ENCODE measurements around the gene GCG.

GCG gene

DNA sequence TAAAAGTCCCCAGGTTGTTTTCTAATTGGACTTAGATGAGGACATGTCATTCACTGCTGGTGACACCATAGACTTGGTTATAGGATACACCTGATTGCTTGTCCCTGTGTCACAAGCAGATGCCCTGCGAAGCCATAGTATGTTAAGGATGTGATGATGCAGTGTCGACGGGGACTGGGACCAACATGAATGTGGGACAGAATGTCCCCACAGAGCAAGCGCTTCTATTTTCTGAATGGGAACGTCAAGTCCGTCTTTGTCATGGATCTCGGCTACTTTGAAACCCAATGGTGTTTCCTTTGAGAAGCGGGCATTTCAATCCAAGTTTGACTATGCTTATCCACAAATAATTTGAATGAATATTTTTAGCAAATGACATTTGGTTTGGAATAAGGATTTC lies 2.1 kb downstream of the GCG start:
- DNase-seq (ENCODE audit: low read depth in 2 of 2) = no peak

DNA sequence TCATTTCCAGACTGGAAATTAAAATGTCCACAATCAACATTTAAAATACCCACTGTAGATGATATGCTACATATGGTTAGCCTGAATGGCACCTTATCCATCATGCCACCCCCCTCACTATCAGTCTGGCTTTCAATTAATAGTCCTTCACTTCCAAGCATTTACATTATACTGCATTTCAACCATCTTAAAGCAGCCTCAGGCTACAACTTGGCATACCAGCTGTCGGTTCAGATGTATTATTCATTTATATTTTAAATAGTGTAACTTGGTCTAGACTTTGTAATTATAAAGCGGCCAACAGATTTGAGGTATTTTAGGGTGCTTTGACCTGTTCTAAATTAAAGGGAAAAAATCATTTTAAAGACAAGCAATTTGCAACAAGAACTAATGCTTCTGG lies 2.6 kb downstream of the GCG start:
- no peak for DNase-seq (ENCODE audit: low read depth in 2 of 2)

DNA sequence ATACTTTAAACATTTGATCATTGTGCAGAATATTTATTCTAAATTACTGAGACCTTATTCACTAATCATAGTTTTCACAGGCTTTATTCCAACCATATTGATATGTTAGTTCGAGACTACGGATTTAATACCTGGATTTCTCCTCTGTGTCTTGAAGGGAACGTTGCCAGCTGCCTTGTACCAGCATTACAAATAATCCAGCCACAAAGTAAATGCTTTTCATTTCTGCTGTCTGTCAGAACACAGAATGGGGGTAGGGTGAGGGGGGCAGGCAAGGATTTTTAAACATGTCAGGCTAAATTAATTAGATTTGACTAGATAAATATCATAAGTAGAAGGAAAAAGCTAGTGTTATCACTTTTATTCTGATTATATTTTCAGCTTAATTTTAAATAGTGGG lies 3.1 kb downstream of the GCG start:
- no peak for DNase-seq (ENCODE audit: low read depth in 2 of 2)

DNA sequence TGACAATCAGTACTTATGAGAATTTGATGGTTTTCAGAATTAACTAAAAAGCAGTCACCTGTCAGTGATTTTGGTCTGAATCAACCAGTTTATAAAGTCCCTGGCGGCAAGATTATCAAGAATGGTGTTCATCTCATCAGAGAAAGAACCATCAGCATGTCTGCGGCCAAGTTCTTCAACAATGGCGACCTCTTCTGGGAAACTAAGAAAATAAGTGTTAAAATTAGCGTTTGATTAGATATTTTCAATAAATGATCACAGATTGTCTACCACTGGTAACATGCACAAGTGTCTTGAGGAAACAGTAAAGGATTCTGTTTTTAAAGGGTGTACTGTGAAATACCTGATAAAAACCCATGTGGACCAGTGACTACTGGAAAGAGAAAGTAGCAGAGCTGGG lies 8.1 kb downstream of the GCG start:
- DNase-seq (ENCODE audit: low read depth in 2 of 2) = no peak

DNA sequence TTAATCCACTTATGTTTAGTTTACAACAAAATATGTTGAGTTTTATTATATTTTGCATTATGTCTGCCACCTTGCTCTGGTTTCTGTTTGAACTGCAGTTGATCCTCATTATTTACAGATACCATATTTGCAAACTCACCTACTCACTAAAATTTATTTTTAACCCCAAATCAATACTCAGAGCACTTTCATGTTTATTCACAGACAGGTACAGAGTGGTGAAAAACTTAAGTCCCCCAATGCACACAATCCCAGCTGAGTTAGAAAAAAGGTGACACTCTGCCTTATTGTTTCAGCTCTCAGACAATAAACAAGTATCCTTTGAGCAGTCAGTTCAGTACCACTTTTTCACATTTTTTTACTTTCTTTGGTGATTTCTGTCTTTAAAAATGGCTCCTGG lies 13.7 kb downstream of the GCG start:
- DNase-seq (ENCODE audit: low read depth in 2 of 2) = no peak

DNA sequence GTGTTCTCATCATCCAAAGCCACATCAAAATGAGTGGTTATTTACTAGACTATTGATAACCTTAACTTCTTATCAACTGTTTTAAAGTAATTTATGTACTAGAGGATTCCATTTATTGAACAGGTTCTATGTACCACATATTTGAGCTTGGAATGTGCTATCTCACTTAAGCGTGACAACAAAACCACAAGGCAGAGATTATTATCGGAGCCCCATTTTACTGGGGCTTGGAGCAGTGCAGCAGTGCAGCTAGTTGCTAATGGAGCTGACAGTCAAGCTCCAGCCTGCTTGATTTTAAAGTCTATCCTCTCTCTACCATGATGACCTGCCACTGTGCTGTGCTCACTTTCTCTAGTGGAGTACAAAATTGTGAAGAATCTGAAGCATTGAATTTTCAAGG lies 24.6 kb downstream of the GCG start:
- DNase-seq (ENCODE audit: low read depth in 2 of 2) = no peak

DNA sequence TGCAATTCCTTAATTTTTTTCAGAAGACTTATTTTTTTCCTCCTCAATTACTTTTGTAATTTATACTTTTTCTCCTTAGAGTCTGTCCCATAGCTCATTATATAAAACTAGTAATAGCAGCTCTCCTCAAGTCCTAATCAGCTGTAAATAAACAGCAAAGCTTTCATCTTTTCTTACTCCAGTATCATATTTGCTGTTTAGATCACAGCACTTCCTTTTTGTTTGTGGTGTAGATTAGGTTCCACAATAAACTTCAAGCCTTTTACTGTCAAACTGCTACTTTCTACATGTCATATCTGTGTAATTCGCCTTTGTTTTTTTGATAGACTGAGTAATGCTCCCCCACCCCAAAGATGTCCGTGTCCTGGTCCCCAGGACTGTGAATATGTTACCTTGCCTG lies 25.5 kb downstream of the GCG start:
- no peak for DNase-seq (ENCODE audit: low read depth in 2 of 2)

DNA sequence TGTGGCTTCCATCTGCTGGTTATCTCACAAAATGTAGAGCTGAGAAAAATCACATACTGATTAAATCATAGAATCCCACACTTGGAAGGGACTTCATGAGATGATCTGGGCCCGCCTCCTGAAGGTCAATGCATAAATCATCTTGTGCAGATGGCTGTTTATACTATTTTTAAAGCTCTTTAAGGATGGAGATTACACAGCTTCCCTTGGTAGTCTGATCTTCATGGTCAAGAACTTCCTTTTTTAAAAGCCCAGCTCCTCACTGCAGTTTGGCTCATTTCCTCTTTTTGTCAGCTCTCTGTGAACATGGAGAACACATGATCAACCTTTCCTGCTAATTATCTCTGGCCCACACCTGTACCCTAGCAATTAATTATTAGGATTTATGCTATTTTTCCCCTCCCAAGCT lies 25.9 kb downstream of the GCG start:
- no peak for DNase-seq (ENCODE audit: low read depth in 2 of 2)

DNA sequence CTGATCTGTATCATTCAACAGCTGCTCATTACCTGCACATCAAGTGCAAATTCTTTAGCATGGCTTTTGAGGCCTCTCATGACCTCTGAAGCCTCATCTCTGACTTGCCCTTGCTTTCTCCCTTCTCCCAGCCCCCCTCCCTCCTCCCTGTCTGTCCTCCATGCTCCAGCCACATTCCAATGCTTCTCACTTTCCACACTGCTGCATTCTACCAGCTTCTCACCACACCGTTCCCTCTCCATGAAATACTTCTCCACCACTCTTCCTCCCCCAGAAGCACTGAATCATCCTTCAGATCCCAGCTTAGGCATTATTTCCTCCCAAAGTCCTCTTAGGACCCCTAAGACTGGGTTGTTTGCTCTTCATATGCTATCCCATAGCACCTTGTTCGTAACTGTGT lies 26.9 kb downstream of the GCG start:
- DNase-seq (ENCODE audit: low read depth in 2 of 2) = no peak

DNA sequence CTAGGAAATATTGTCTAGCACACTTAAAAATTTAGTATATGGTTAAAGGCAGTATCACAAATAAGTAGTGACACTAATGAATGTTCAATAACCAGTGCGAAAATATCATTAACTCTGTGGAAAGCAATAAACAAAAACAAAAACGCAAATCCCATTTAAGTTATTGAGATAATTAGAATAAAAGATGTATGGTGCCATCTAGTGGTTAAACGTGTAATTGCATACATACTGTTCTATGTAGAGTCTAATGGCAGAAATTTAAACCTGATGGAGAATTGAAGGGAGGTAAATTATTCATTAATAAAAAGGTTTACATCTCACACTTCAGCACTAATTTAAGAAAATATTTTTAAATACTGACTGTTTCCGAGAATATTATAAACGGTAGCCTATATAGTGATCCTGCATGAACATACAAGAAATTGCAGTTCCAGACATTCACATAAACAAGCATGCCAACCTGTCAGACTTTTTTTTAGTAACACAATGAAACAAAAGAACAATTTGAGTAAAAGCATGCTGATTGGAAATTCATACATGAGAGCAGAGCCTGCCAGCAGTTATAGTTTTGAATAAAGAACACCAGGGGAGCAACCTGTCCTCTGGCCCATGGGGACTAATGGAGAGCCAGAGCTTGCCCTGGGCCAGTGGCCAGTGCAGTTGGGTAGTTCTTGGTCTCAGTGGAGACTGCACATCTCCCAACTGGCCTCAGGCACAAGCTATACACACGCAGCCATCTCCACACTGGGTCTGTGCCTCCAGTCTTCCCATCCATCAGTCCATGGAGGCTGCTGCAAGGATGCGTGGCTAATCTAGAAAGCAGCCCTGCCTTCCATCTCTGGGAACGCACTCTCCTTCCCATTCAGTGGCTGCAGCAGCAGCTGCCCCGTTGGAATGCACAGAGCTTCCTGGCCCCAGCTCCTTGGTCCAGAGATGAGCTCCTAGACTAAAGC lies 28.0 kb downstream of the GCG start:
- DNase-seq (ENCODE audit: low read depth in 2 of 2) = no peak

DNA sequence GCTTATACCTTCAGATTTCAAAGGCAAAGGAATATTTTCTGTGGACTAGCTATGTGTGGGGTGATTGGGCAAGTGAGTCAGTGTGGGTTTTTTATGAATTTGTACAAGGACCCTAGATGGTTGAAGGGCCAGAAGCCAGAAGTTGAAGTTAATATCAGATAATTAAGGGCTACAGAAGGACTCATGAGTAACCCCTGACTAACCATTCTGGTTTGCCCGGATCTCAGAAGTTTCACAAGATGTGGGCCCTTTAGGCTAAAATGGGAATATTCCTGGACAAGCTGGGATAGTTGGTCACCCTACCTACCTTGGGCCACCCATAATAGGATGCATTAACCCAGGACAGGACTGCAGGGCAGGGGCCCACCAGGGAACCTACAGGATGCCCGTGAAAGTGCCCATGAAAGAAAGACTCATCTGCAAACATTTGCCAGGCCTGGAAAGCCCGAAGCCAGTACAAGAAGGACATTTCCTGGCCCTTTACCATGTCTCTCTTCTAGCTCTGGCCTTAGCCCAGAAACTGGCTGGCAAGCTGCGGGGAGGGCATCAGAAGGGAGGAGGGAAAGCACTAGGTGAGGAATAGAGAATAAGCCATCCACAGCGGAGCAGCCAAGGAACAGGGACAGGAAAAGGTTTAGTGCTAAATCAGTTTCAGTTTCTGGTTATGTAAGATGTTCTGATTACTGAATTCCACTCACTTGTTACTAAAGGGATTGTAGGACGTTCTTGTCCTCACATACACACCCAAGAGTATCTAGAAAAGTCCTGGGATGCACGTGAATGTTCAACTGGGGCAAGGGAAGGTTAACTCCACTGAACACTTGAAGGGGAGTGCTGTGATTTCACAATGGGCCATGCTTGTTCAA lies 33.6 kb downstream of the GCG start:
- DNase-seq (ENCODE audit: low read depth in 2 of 2) = no peak

DNA sequence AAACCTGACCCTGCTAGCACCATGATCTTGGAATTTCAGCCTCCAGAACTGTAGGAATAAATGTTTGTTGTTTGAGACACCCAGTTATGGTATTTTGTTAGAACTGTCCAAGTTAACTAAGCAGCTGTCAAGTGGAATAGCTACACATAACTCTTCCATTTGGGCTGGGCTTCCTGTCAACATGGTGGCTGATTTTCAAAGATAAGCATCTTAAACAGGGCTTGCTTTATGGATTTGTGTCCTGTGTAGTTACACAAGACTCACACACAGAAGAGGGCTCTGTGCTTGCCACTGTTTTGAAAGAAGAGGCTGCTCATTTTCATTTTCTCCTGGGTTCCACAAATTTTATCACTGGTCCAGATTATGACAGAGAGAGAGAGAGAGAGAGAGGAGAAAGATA lies 35.7 kb downstream of the GCG start:
- no peak for DNase-seq (ENCODE audit: low read depth in 2 of 2)

DNA sequence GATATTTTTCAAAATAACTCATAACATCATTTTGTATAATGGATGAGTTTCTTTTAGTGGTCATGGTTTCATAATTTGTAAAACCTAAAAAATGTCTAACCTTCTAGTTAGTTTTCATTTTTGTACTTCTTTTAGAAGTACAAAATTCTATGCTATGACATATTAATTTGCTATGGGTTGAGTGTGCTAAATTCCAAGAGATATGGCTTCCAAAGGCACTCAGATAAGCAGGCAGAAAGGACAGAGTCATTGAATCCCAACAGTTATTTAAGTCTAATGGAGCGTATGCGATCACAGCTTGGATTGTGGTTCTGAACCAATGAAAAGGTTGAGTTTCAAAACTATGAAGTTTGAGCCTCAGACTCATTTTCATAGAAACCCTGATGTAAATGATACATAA lies 37.0 kb downstream of the GCG start:
- DNase-seq (ENCODE audit: low read depth in 2 of 2) = no peak

DNA sequence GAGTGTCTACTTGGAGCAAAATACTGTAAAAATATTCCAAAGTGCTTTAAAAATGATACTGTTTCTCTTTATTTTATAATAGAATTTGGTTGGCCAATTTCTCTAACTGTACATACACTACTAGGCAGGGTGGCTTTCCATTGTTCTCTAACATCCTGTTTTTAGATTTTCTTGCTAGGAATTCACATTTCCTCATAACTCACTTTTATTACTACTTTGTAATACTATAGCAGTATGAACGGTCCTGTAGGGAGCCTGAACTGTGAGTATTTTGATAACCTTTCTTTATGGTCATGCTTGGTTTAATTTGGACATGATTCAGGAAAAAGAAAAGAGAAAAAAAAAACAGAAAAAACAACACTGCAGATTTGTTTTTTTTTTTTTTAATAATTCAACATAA lies 37.8 kb downstream of the GCG start:
- no peak for DNase-seq (ENCODE audit: low read depth in 2 of 2)

DNA sequence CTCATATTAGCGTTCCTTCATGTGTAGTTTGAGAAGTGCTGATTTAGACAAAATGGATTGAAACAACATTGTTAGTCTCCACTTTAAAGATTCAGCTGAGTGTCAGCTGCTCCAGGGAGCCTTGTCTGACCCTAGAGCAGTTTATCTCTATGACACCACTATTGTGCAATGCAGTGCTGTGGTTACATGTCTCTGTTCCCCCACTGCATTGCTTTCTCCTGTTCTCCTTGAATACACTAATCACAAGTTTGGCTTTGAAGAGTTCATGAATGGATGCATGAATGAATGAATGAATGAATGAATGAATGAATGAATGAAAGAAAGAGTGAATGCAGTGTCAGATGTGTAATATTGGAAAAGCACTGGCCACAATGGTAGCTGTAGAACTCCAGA lies 38.3 kb downstream of the GCG start:
- no peak for DNase-seq (ENCODE audit: low read depth in 2 of 2)

DNA sequence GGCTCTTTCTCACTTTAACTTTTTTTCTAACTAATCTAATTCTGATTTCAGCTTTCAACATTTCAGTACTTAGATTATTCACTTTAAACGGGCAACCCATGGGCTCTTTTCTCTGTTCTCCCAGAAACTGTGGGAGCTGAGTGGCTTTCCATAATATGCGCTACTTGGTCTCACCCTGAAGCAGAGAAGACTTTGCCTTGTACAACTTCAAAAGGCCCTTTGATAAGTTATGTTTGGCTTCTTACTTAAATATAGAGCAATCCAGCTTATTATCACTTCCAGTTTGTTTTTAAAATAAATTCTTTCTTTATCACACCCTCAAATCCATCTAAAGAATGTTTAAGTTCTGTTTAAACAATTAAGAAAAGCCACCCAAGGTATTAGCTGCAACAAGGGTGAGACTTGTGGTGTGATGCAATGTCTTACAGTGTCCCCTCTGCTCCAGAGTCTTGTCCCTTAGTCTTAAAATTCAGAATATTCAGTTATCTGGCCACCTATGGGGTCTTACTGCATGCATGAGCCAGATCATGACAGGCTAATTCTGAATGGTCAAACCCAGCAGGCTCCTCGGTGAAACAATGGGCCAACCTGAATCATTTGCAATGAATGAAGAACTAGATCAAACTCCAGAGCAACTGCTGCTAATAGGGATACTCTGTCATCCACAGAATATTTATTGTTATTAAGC lies 38.8 kb downstream of the GCG start:
- no peak for DNase-seq (ENCODE audit: low read depth in 2 of 2)

DNA sequence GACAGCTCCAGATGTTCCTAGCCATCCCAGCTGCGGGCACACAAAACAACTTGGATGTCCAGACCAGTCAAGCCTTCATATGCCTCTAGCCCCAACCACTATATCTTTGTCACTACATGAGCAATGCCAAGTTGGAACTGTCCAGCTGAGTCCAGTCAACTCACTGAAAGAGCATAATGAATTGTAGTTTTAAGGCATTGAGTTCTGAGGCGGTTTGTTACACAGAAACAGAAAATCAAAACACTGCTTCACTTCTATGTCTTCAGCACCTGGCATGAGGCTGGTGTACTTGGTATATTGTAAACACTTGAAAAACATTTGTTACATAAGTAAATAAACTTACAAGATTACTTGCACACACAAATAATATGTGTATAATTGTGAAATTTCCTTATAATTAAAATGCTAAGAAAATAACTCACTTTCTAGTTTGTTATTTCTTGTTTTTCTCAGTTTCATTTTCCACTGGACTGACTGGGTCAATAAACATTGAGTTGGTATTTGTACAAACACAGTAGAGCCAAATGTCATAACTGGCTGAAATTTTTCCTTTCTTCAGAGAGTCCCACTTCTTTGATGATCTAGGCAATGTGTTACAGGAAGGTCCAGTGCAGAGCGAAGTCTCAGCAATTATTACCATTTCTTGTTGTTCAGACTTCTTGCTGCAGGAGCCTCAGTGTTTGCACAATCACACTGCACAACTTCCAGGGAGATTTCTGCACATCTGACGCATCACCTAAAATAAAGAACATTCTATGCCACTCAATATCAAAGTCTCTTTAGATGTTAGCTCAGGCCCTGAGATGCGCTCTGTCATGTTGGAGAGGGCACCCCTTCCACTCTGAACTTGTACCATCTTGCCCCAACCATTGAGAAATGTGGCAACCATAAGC lies 39.8 kb downstream of the GCG start:
- no peak for DNase-seq (ENCODE audit: low read depth in 2 of 2)

DNA sequence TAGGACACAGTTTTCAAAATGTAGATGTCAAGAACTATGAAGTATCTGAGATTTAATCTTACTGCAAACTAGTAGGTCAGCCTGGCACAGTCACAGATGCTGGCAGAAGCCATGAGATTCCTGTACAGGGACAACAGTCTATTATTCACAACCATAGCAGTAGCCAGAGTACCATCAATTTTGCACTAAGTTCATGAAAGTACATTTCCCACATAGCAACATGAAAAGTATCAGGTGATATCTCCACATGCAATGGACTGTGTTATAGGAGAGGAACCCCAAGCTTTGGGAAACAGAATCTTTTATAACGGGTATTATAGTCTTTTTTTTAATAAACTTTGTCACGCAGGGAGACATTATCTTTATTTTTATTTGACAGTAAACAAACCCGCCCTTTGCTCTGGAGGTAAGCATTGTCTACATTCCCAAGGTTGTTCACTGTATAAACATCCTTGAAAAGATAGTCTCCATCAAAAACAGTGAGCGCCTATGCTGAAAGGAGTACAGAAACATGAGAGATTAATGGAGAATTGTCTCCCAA lies 44.6 kb downstream of the GCG start:
- no peak for DNase-seq (ENCODE audit: low read depth in 2 of 2)

DNA sequence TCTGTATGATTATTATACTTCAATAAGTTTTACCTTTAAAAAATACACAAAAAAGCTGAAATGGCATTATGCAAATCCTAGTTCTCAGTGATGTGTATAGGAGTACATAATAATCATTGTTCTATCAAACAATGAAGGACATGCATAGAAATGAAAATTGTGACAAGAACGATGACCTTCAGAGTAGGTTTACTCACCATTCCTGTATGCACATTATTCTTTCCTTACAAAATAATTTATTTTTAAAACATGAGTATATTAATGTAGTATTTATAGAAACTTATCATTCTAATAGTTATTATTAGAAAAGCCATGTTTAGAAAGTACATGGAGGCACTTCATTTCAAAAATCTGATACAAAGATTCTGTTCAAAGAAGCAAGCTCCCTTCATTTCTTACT lies 45.3 kb downstream of the GCG start:
- no peak for DNase-seq (ENCODE audit: low read depth in 2 of 2)

DNA sequence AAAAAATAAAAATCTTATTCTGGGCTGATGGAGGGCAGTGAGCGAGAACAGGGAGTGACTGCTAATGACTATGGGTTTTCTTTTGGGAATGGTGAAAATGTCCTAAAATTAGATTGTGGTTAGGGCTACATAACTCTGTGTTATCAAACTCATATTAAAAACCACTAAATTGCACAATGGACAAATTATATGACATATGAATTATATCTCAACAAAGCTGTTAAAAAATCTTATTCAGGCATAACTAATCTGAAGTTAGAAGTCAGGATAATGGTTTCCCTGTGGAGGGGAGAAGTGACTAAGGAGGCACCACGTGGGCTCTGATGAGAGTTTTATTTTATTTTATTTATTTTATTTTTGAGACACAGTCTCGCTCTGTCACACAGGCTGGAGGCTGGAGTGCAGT lies 45.9 kb downstream of the GCG start:
- DNase-seq (ENCODE audit: low read depth in 2 of 2) = no peak

DNA sequence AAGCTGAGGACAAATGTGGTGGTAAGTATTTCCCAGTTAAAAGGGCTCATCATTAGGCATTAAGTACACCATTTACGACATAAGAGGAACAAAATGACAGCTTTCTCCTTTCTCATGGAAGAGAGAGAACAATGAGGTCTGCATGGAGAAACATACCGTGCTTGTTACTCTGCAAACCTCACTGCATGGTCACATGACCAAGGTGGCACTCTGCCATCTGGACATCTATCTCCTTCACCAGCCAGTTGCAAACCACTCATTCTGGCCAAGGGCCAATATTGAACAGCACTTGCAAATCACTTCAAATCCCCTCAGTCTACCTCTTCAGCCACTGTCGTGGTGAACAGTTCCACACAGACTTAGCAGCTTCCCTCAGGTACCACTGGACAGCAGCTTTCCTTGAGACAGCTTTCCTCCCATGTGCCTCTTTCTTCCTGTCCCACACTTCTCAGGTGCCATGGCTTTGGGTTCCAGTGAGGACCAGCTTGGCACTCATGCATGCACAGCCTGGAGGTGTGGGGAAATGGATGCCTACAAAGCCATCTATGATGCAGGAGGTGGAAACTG lies 48.5 kb downstream of the GCG start:
- no peak for DNase-seq (ENCODE audit: low read depth in 2 of 2)
